Measurements from ENCODE around the gene SLX9. TPM values are rescaled to one million over a fixed set of nuclear protein-coding genes. Genes with fewer than 3 reads are reported as not detected.

SLX9 gene
- total and polyA plus RNA-seq, 7 donors: 9.7 to 38.8 (median 20.7) TPM

DNA sequence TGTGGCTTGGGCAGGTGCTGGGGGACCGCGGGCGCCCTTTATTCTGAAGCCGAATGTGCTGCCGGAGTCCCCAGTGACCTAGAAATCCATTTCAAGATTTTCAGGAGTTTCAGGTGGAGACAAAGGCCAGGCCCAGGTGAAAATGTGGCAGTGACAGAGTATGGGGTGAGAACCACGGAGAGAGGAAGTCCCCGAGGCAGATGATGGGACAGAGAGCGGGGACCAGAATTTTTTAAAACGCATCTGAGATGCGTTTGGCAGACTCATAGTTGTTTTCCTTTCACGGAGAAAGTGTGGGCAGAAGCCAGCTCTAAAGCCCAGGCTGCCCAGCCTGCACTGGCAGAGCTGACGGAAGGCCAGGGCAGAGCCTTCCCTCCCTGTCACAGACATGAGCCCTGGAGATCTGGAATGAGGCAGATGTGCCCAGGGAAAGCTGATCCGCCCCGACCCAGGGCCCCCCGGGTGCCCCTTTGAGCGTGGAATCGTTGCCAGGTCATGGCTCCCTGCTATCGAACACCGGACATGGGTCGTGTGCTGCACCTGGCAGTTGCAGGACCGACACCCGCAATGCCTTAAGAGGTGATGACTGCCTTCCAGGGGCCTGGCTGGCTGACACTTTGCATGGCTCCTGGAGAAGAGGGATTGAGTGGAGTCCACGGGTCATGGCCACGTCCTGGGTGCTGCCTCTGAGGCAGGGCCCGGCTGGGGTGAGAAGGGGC, 6.5 kb upstream of the SLX9 start:
- peak overlapping the region in 1 of 4 donors; percentile 45 for H3K4me3 ChIP-seq
- no peak overlapping the region for H3K27ac ChIP-seq
- WGBS, 2 donors: 60 to 79% methylated on average over 25 of the region's 25 CpGs
- H3K9me3 ChIP-seq: no peaks in the 10 kb centered on the region
- DNase-seq: no peak
- peaks cover 0 to 25% (median 22%) of the 10 kb centered on the region in 4 donors for H3K4me1 ChIP-seq
- intact Hi-C loops (cut with DNase I): loop anchor here (5.0 kb wide), 2 partner anchors 116 to 131 kb away; partner anchors contain the start of genes SUMO3 and UBE2G2
- TF ChIP-seq, protein P1, sequence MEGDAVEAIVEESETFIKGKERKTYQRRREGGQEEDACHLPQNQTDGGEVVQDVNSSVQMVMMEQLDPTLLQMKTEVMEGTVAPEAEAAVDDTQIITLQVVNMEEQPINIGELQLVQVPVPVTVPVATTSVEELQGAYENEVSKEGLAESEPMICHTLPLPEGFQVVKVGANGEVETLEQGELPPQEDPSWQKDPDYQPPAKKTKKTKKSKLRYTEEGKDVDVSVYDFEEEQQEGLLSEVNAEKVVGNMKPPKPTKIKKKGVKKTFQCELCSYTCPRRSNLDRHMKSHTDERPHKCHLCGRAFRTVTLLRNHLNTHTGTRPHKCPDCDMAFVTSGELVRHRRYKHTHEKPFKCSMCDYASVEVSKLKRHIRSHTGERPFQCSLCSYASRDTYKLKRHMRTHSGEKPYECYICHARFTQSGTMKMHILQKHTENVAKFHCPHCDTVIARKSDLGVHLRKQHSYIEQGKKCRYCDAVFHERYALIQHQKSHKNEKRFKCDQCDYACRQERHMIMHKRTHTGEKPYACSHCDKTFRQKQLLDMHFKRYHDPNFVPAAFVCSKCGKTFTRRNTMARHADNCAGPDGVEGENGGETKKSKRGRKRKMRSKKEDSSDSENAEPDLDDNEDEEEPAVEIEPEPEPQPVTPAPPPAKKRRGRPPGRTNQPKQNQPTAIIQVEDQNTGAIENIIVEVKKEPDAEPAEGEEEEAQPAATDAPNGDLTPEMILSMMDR (IDR thresholded peaks at IDR 0.05): no peak
- TF ChIP-seq EP300 (IDR thresholded peaks at IDR 0.05) (no peak), POLR2AphosphoS5 (IDR thresholded peaks at IDR 0.05) (no peak), POLR2A (IDR thresholded peaks at IDR 0.05) (no peak)
- no peaks in the 10 kb centered on the region for H3K36me3 ChIP-seq
- peaks cover 10 to 60% (median 42%) of the 10 kb centered on the region in 3 donors for H3K27me3 ChIP-seq

DNA sequence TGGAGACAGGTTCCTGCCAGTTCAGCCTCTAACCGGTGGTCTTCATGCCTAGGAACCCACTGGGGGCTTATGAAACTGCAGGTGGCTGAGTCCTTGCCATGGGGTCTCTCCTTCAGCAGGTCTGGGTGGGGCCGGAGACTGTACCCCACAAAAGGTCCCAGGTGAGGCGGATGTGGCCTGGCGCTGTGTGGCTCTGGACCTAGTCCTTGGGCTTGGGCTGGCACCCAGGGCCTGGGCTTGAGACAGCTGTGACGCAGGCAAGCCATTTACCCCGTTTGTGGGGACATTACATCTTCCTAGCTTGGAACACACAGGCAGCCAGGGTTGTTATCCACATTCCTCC, 5.9 kb upstream of the SLX9 start:
- Histone ChIP-seq H3K4me1 (peaks cover 0 to 26% (median 25%) of the 10 kb centered on the region in 4 donors), H3K27ac (no peak overlapping the region), H3K9me3 (no peaks in the 10 kb centered on the region), H3K4me3 (no peak overlapping the region), H3K36me3 (no peaks in the 10 kb centered on the region), H3K27me3 (peaks cover 10 to 55% (median 42%) of the 10 kb centered on the region in 3 donors)
- WGBS, 2 donors: 88 to 94% methylated on average over 6 of the region's 6 CpGs
- intact Hi-C loops (cut with DNase I): loop anchor here (5.0 kb wide), 2 partner anchors 117 to 132 kb away; partner anchors contain the start of genes SUMO3 and UBE2G2
- TF ChIP-seq POLR2A (IDR thresholded peaks at IDR 0.05) (no peak), POLR2AphosphoS5 (IDR thresholded peaks at IDR 0.05) (no peak), EP300 (IDR thresholded peaks at IDR 0.05) (no peak)
- TF ChIP-seq, protein P1 (IDR thresholded peaks at IDR 0.05): no peak
- DNase-seq: no peak

DNA sequence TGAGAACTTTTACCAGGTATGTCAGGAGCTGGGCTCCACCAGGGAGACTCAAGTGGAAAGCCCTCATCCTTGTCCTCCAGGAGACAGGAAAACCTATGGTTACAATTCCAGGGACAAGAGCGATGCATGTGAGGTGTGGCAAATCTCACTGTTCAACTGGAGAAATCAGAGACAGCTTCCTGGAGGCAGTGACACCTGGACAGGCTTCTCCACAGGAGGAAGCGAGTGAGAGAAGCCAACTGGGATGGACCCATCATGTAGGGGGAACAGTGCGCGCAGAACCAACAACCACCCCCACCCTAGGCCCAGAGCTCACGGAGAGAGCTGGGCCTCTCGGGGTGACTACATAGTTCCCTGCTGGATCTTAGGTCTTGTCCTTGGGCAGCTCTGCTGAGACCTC, 5.6 kb upstream of the SLX9 start:
- WGBS, 2 donors: 89 to 96% methylated on average over 6 of the region's 6 CpGs
- no peak overlapping the region for H3K27ac ChIP-seq
- intact Hi-C loops (cut with DNase I): loop anchor here (5.0 kb wide), 2 partner anchors 117 to 132 kb away; partner anchors contain the start of genes SUMO3 and UBE2G2
- no peaks in the 10 kb centered on the region for H3K36me3 ChIP-seq
- no peaks in the 10 kb centered on the region for H3K9me3 ChIP-seq
- peaks cover 0 to 30% (median 29%) of the 10 kb centered on the region in 4 donors for H3K4me1 ChIP-seq
- no peak for DNase-seq
- TF ChIP-seq EP300 (IDR thresholded peaks at IDR 0.05): no peak
- TF ChIP-seq, protein P1 (IDR thresholded peaks at IDR 0.05): no peak
- TF ChIP-seq POLR2AphosphoS5 (IDR thresholded peaks at IDR 0.05): no peak
- no peak for TF ChIP-seq POLR2A (IDR thresholded peaks at IDR 0.05)
- no peak overlapping the region for H3K4me3 ChIP-seq
- H3K27me3 ChIP-seq: peaks cover 10 to 51% (median 39%) of the 10 kb centered on the region in 3 donors

DNA sequence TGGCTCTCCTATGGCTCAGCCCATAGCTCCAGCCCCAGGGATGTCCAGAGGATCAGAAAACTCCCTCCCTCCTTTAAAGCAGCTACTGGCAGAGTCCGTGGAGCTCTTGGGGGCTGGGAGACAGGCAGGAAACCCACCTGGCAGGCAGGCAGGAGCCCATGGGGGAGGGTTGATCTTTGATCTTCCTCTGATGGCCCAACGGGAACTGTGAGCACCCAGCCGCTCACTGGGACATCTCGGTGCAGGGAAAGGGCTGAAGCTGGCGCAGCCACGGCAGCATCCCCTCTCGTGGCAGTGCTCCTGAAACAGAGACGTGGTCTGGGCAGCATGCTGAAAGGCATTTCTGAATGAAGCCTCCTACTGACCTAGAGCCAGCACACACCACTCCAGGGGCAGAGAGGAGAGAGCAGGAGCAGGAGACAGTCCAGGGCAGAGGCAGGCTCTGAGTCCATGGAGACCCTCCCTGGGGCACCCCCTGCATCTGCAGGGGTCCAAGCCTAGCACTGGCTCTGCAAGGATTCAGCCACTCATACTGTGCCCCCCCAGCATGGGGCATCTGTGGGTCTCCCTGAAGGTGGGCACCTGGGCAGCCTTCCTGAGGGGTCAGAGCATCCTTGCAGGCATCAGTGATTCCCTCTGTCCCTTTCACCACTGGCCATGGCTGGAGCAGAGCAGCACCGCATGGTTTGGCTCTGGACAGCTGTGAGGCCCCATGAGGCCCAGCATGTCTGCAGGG, 4.9 kb upstream of the SLX9 start:
- no peak for DNase-seq
- Histone ChIP-seq H3K4me3 (no peak overlapping the region), H3K27ac (no peak overlapping the region), H3K36me3 (no peaks in the 10 kb centered on the region), H3K9me3 (no peaks in the 10 kb centered on the region), H3K4me1 (peaks cover 0 to 34% (median 32%) of the 10 kb centered on the region in 4 donors), H3K27me3 (peaks cover 10 to 44% (median 34%) of the 10 kb centered on the region in 3 donors)
- intact Hi-C loops (cut with DNase I): loop anchor here (5.0 kb wide), 2 partner anchors 118 to 133 kb away; partner anchors contain the start of genes SUMO3 and UBE2G2
- TF ChIP-seq EP300 (IDR thresholded peaks at IDR 0.05): no peak
- TF ChIP-seq POLR2A (IDR thresholded peaks at IDR 0.05): no peak
- TF ChIP-seq POLR2AphosphoS5 (IDR thresholded peaks at IDR 0.05): no peak
- TF ChIP-seq, protein P1 (IDR thresholded peaks at IDR 0.05): no peak
- WGBS, 2 donors: 84 to 87% methylated on average over 9 of the region's 9 CpGs

Measured in sigmoid colon (tissue), 7 donors.